Liver (tissue), 3 donors: ENCODE measurements around the gene HS3ST3B1.

Experiments used
- ATF3 ChIP-seq: IDR thresholded peaks from 2 replicates; pipeline ENCODE4 v1.6.1; 2016; ENCODE audit warnings: antibody characterized with exemption
- CTCF ChIP-seq: fragments of 150-350 bp; IDR thresholded peaks from 2 replicates; pipeline ENCODE4 v1.5.1; 2017; ENCODE audit warnings: improper control_type of control experiment, low read depth, low read length; ENCODE audit not compliant: missing input control
- EGR1 ChIP-seq, 2 donors: IDR thresholded peaks; 2 replicates each; pipeline ENCODE4 v1.6.1; 2016 to 2018; ENCODE audit warnings: antibody characterized with exemption in 2 of 2, low read depth in 2 of 2
- FOXA1 ChIP-seq: IDR thresholded peaks from 2 replicates; pipeline ENCODE4 v1.6.1; 2016; ENCODE audit warnings: antibody characterized with exemption
- FOXA2 ChIP-seq: IDR thresholded peaks from 2 replicates; pipeline ENCODE4 v1.6.1; 2016; ENCODE audit warnings: antibody characterized with exemption
- HNF4G ChIP-seq: IDR thresholded peaks from 2 replicates; pipeline ENCODE4 v1.6.1; 2016; ENCODE audit warnings: antibody characterized with exemption
- RAD21 ChIP-seq, 2 donors: IDR thresholded peaks; 2 replicates each; pipeline ENCODE4 v1.6.1; 2016; ENCODE audit warnings: antibody characterized with exemption in 2 of 2, mild to moderate bottlenecking in 2 of 2
- REST ChIP-seq: IDR thresholded peaks from 2 replicates; pipeline ENCODE4 v1.6.1; 2016; ENCODE audit warnings: antibody characterized with exemption, mild to moderate bottlenecking
- SP1 ChIP-seq: IDR thresholded peaks from 2 replicates; pipeline ENCODE4 v1.6.1; 2018; ENCODE audit warnings: antibody characterized with exemption, mild to moderate bottlenecking
- TAF1 ChIP-seq: conservative IDR thresholded peaks from 2 replicates; pipeline ENCODE4 v1.6.1; 2016; ENCODE audit warnings: antibody characterized with exemption, mild to moderate bottlenecking
- YY1 ChIP-seq: IDR thresholded peaks from 2 replicates; pipeline ENCODE4 v1.6.1; 2016; ENCODE audit warnings: antibody characterized with exemption, mild to moderate bottlenecking
- ZBTB33 ChIP-seq: IDR thresholded peaks from 2 replicates; pipeline ENCODE4 v1.6.1; 2016; ENCODE audit warnings: antibody characterized with exemption
- donor health status: healthy.
- donor health status: healthy.

GRCh38 chr17:14310101-14310500, 9.2 kb downstream of the HS3ST3B1 start:
- TF ChIP-seq CTCF (no peak), HNF4G (no peak), SP1 (no peak), FOXA1 (no peak), REST (no peak), TAF1 (no peak), ATF3 (no peak), EGR1 (IDR thresholded peaks at IDR 0.05; ENCODE audit: low read depth in 2 of 2) (no peak), YY1 (no peak), RAD21 (IDR thresholded peaks at IDR 0.05) (no peak), FOXA2 (no peak), ZBTB33 (no peak)
